T47D (cell line): ENCODE results near the gene SYNM.

Experiments
- DNase-seq, 2 experiments: peaks; one replicate each; pipeline versions ENCODE4 v3.0.0 to v3.0.0-alpha.2; 2011 to 2012; ENCODE audit warnings: low read depth in 1 of 2, low spot score in 1 of 2
- JUND ChIP-seq: IDR thresholded peaks from 2 replicates; pipeline ENCODE4 v1.6.1; 2012; ENCODE audit warnings: low read depth
- in situ Hi-C: cut with HindIII; loops from 2 replicates; pipeline ENCODE4 v1.10.0; 2016; ENCODE audit warnings: low sequenced_read_pairs, low pct_unique_long_range_greater_than_20kb

SYNM gene

GRCh38 chr15:99124641-99125040 lies 19.8 kb downstream of the SYNM start:
- no peak for DNase-seq
- no peak for TF ChIP-seq JUND
- in situ Hi-C loops = no loop called here

- in situ Hi-C loops = no loop called here
- DNase-seq = no peak
- TF ChIP-seq JUND = no peak
These were observed 20.4 kb downstream of the SYNM start for GRCh38 chr15:99125061-99125891.

GRCh38 chr15:99126131-99126588 lies 21.3 kb downstream of the SYNM start:
- DNase-seq = no peak
- in situ Hi-C loops = no loop called here
- TF ChIP-seq JUND = no peak

- in situ Hi-C loops = no loop called here
- no peak for DNase-seq
- no peak for TF ChIP-seq JUND
These were observed 22.1 kb downstream of the SYNM start for GRCh38 chr15:99126930-99127329.

GRCh38 chr15:99127773-99128172 lies 22.9 kb downstream of the SYNM start:
- in situ Hi-C loops = no loop called here
- no peak for TF ChIP-seq JUND
- DNase-seq = no peak

GRCh38 chr15:99128411-99128810 lies 23.5 kb downstream of the SYNM start:
- in situ Hi-C loops = no loop called here
- no peak for TF ChIP-seq JUND
- DNase-seq = no peak

GRCh38 chr15:99129644-99130043 lies 24.8 kb downstream of the SYNM start:
- TF ChIP-seq JUND = no peak
- no peak for DNase-seq
- in situ Hi-C loops = no loop called here

GRCh38 chr15:99130314-99130713 lies 25.4 kb downstream of the SYNM start:
- in situ Hi-C loops = no loop called here
- TF ChIP-seq JUND = no peak
- DNase-seq = no peak

DNA sequence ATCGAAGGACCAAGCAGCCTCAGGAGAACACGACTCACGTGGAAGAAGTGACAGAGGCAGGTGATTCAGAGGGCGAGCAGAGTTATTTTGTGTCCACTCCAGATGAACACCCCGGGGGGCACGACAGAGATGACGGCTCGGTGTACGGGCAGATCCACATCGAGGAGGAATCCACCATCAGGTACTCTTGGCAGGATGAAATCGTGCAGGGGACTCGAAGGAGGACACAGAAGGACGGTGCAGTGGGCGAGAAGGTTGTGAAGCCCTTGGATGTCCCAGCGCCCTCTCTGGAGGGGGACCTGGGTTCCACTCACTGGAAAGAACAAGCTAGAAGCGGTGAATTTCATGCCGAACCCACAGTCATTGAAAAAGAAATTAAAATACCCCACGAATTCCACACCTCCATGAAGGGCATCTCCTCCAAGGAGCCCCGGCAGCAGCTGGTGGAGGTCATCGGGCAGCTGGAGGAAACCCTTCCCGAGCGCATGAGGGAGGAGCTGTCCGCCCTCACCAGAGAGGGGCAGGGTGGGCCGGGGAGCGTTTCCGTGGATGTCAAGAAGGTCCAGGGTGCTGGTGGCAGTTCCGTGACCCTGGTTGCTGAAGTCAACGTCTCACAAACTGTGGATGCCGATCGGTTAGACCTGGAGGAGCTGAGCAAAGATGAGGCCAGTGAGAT lies 26.0 kb downstream of the SYNM start:
- in situ Hi-C loops = no loop called here

DNA sequence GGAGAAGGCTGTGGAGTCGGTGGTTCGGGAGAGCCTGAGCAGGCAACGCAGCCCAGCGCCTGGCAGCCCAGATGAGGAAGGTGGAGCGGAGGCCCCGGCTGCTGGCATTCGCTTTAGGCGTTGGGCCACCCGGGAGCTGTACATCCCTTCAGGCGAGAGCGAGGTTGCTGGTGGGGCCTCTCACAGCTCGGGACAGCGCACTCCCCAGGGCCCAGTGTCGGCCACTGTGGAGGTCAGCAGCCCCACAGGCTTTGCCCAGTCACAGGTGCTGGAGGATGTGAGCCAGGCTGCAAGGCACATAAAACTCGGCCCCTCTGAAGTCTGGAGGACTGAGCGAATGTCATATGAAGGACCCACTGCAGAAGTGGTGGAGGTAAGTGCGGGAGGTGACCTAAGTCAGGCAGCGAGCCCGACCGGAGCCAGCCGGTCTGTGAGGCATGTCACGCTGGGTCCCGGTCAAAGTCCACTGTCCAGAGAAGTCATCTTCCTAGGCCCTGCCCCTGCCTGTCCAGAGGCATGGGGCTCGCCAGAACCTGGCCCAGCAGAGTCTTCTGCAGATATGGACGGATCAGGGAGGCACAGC lies 26.7 kb downstream of the SYNM start:
- in situ Hi-C loops = no loop called here
- DNase-seq = no peak

More for the DNA sequence above, 26.0 kb downstream of the SYNM start:
- TF ChIP-seq JUND = no peak
- DNase-seq = no peak

DNA sequence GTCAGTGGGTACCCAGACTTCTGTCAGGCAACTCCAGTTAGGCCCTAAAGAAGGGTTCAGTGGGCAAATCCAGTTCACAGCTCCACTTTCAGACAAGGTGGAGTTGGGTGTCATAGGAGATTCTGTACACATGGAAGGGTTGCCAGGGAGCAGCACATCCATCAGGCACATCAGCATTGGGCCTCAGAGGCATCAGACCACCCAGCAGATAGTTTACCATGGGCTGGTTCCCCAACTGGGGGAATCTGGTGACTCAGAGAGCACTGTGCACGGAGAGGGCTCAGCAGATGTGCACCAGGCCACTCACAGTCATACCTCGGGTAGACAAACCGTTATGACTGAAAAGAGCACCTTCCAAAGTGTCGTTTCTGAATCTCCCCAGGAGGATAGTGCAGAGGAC lies 27.2 kb downstream of the SYNM start:
- no peak for DNase-seq
- in situ Hi-C loops = no loop called here
- no peak for TF ChIP-seq JUND

More for the DNA sequence above, 26.7 kb downstream of the SYNM start:
- no peak for TF ChIP-seq JUND

DNA sequence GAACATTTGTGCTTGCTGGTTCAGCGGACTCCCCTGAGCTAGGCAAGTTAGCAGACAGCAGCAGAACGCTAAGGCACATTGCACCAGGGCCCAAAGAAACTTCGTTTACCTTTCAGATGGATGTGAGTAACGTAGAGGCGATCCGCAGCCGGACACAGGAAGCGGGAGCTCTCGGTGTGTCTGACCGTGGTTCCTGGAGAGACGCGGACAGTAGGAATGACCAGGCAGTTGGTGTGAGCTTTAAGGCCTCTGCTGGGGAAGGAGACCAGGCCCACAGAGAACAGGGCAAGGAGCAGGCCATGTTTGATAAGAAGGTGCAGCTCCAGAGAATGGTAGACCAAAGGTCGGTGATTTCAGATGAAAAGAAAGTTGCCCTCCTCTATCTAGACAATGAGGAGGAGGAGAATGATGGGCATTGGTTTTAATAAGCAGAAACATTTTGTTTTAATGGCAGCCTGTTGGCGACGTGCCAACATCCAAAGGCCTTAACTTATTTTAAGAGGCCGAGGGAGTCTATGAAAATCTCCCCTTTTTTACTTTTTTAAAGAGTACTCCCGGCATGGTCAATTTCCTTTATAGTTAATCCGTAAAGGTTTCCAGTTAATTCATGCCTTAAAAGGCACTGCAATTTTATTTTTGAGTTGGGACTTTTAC lies 27.9 kb downstream of the SYNM start:
- no peak for DNase-seq
- TF ChIP-seq JUND = no peak
- in situ Hi-C loops = no loop called here
